Forelimb muscle (tissue), 1 donor: ENCODE data around the gene CSF2RB. TPM values are rescaled to one million over a fixed set of nuclear protein-coding genes. Genes with fewer than 3 reads are reported as not detected.

ENCODE experiments used
- DNase-seq: peaks from one replicate; pipeline ENCODE4 v3.0.0-alpha.2; 2013; ENCODE audit warnings: low read depth
- polyA plus RNA-seq: library from polyadenylated mRNA; unstranded; fragments of 120-200 nt; gene quantifications from one replicate; pipeline ENCODE4 v1.2.1, GENCODE V29; 2013; ENCODE audit not compliant: insufficient read length

CSF2RB gene
- polyA plus RNA-seq, 1 donor, result 1.6 TPM

- DNase-seq, result no peak
Observed at GRCh38 chr22:36921309-36922104, 8.1 kb downstream of the CSF2RB start.

GRCh38 chr22:36922105-36922608 is 8.7 kb downstream of the CSF2RB start:
- DNase-seq, result no peak

DNA sequence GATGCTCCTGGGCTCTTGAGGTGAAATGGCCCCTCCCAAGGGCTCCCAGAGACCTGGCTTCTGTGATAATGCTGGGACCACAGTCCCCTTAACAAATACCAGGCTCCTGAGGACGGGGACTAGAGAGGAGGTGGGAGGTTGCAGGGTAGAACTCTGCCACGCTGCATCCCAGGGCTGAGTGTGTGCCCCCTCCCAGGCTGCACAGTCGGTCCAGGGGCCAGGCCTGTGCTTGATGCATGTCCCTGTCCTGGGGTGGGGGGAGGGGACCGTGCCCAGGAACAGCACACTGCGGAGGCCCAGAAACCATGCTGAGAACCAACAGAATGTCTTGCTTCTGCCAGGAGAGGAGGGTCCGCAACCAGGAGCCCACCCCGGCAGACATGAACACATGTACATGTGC is 9.3 kb downstream of the CSF2RB start:
- DNase-seq, result no peak

DNA sequence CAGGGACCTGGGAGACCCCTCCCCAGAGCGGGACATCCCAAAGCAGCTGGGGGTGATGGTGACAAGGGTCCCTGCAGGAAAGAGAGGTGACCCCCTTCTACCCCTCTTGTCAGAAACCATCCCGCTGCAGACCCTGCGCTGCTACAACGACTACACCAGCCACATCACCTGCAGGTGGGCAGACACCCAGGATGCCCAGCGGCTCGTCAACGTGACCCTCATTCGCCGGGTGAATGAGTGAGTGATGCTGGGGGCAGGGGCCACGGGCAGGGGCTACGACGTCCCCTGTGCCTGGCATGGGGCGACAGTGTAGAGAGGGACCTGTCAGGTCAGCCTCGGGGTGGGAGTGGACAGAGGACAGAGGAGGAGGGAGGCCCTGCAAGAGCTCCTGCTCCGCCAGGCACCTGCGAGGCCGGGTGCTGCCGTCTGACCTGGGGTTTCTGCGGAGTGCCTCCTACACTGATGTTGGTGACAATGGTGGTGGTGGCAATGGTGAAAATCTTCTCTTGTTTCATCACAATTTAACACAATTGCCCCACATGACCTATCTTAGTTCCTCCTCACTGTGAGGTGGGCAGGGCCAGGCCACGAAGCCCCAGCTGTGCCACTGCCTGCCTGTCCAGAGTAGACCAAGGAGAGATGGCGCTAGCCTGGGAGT is 9.8 kb downstream of the CSF2RB start:
- no peak for DNase-seq

DNA sequence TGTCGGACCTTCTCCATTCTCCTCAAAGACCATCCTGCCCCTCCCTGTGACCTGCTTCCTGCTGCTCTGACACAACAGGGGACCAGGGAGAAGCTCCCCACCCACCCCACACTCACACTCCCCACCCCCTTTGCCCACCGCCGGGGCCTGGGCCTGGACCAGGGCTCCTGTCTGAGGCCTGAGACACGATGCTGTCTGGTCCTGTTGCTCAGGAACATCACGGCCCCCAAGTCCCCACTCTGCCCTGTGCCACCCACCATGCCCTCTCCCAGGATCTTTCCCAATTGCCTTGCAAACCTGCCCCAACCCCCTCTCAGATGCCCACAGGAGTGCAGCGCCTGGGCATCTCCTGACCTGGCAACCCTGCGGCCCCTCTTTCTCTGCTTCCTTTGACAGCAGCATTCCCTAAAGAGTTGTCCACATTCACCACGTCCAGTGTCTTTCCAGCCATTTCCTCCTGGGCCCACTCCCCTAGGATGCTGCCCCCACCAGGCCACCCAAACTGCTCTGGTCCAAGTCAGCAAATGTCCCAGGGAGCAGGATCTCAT is 10.8 kb downstream of the CSF2RB start:
- no peak for DNase-seq

DNA sequence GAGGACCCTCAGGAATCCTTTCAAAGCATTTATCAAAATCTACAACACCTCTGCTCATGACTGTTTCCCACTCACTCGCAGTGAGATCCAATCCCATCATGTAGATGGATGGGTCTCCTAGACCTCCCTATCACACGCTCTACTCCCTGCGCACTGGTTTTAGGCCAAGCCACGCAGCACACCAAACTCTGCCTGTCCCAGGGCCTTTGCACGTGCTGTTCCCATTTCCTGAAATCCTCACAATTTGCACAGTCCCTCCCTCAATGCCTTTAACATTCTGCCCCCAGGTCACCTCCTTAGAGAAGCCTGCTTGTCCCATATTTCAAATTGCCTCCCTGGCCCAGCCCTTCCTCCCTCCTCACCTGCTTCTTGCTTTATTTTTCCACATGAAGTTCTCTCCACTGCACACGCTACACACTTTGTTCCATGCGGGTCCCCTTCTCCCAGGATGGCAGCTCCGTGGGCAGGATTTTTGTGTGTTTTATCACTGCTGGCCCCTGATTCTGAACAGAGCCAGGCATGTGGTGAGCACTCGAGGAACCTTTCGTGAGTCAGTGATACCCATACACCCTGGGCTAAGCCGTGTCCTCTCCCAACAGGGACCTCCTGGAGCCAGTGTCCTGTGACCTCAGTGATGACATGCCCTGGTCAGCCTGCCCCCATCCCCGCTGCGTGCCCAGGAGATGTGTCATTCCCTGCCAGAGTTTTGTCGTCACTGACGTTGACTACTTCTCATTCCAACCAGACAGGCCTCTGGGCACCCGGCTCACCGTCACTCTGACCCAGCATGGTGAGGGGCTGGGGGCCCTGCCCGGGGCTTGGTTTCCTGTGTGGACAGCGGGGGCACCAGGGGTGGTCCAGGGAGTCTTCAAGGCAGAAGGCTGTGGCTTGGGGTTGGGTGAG is 12.2 kb downstream of the CSF2RB start:
- DNase-seq, result no peak

DNA sequence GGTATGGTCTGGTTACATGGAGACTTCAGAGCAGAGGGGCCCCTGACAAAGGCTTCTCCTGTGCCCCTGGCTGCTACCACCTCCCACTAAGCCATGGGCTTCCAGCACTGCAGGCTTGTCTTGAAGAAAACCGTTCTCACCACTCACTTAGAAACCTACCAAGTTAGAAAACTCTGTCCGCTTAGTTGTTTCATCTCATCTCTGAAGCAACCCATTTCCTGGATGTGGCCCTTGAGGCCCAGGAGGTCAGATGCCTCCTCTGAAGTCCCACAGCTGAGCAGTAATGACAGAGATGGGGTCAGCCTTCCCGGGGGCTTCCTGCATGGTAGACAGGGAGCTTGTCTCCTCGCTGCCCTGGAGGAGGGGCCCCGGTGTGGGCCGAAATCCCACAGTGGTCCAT is 12.9 kb downstream of the CSF2RB start:
- no peak for DNase-seq

DNA sequence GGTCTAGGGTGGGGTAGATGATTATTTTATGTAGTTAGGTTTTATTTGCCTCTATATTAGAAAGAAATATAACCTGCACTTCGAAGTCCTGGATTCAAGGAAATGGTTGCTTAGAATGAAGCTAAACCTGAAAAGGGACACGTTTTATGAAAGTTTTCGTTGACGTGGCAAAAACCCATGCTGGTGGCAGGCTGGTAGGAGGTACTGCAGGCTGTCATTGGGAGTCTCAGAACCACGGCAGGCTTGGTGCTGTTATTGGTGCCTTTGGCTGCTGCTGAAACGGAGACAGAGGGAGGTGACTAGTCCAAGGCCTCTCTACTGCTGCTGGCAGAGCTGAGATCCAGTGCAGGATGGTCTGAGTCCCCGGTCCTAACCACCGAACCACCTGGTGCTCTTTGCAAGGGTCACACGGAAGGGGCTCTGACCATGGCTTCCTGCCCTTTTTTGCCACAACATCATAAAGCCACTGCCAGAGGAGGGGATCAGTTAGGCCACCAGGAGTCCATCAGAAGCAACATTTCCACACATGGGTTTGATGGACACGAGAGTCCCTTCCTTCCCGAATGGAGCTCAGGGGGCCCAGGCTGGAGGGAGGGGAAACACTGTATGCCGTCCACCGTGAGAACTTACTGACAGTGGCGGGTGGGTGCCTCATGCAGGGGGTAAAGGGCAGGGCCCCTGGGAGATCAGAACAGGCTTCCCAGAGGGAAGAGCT is 13.4 kb downstream of the CSF2RB start:
- DNase-seq, result no peak

GRCh38 chr22:36927671-36928070 is 14.2 kb downstream of the CSF2RB start:
- no peak for DNase-seq

DNA sequence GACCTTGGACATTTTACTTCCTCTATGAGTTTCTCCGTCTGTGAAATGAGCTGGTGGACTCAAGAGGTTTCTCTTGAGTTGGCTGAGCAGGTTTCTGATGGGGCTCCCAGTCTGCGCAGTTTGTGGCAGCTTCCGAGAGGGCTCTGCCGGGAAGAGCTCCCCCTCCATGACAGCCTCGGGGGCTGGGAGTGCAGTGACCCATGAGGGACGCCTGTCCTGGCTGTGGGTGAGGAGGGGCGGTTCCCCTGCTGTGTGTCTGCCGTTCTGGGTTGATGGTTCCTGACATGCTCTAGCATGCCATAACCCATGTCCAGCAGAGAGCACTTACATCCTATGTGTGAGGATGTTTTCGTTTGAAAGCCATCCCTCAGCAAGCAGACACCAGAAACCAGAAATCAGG is 14.8 kb downstream of the CSF2RB start:
- no peak for DNase-seq

- no peak for DNase-seq
Observed at GRCh38 chr22:36928786-36929535, 15.5 kb downstream of the CSF2RB start.

DNA sequence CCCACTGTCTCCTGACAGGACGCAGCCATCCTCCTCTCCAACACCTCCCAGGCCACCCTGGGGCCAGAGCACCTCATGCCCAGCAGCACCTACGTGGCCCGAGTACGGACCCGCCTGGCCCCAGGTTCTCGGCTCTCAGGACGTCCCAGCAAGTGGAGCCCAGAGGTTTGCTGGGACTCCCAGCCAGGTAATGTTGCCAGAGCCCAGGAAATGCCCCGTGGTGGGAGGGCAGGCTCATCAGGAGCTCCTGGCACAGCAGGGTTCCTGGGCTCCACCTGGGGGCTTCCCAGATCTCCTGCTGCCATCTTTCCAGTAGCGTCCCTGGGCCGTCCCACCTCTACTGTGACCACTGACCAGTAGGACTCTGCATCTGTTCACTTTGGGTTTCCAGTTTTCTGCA is 16.2 kb downstream of the CSF2RB start:
- DNase-seq, result no peak

DNA sequence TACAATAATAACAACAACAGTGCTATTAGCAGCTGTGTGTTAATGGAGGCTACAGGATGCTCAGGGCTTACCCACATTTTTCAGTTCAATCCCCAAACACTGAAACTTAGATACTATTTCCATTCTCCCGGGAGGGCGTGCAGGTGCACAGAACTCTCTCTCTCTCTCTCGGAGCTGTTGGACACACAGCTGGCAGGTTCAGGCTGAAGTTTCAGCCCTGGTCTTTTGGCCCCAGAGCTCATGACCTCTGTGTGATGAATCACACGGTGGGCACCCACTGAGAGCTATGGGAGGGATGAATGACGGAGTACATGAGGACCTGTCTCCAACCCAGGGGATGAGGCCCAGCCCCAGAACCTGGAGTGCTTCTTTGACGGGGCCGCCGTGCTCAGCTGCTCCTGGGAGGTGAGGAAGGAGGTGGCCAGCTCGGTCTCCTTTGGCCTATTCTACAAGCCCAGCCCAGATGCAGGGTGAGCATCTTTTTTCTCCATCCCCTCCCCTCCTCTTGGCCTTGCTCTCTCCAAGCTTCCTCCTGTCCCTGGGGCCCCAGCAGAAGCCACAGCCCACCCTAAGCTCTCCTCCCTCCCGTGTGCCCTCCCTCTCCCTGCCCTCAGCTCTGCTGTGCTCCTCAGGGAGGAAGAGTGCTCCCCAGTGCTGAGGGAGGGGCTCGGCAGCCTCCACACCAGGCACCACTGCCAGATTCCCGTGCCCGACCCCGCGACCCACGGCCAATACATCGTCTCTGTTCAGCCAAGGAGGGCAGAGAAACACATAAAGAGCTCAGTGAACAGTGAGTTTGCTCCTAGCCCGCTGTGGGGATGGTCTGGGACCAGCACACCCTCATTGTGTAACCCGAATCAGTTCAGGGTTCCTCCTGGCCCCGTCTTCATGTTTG is 16.9 kb downstream of the CSF2RB start:
- DNase-seq, result no peak

GRCh38 chr22:36931446-36931845 is 18.0 kb downstream of the CSF2RB start:
- DNase-seq, result no peak

- DNase-seq, result no peak
Observed at GRCh38 chr22:36933629-36934417, 20.4 kb downstream of the CSF2RB start.

DNA sequence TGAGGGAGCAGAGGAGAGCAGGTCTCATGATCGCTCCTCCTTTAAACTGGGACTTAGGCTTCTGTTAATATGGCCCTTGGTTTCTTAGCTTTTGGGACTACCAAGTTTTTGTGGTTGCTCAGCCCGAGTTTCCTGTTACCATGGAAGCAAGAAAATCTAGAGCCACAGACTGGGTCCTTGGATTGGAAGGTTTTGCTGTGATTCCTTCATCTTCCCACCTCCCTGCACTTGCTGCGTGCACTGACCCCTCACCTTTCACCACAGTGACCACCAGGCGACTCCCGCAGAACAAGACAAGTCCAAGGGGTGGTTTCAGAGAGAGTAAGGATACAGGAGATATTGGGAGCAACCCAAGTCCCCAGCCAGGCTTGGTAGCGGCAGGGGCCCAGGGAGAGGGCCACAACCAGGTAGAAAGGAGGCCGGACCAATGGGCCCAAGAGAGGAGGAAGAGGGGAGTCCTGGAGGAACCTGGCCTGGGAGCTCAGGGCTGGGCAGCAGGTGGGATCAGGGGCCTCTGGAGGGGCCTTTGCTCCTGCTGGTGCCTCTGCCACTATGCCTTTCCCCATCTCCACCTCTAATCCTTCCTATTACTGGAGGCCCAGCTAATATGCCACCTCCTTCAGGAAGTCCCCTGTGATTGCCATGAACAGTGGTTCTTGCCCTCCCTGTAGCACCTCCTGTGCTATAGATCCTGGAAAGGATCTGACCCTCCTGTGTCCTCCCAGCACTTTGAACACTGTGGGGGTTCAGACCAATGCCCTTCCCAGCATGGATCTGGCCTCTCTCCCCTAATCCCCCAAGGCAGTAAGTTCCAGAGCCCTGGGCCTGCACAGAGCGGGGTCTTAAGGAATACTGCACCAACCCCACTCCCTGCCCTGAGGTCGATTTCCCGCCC is 21.2 kb downstream of the CSF2RB start:
- DNase-seq, result no peak

DNA sequence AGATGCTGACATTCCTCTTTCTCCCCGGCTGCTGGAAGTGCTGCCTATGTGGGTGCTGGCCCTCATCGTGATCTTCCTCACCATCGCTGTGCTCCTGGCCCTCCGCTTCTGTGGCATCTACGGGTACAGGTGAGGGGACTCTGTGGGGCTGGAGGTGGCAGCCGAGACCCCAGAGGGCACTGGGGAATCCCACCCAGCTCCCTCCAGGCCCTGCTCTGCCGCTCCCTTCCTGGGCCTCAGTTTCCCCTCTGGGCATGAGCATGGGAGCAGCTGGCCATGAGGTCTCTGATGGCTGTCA is 21.8 kb downstream of the CSF2RB start:
- no peak for DNase-seq

DNA sequence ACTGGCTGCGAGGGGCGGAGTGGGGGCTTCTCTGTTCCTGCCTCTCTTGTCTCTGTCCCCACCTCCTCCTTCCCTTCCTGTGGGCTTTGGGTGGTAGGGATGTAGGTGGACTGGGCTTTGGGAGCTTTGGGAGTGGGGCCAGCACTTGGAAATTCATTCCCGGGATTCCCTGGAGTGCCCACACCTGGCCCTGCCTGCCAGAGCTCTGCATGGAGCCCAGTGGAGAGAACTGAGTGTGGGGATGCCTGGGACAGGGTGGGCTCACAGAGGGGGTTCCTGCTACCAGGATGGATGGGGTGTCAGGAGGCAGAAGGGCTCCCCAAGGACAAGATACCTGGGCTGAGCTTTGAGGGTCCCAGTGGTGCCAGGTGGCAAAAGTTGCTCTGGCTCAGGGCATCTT is 22.3 kb downstream of the CSF2RB start:
- DNase-seq, result no peak
